ENCODE data around the gene SIPA1. TPM values are rescaled to one million over a fixed set of nuclear protein-coding genes. Genes with fewer than 3 reads are reported as not detected.
A peak's percentile ranks its signal among the peaks of the same experiment; 100 is the strongest.
"Not testable (repeated sequence)": the region's sequence is repeated elsewhere in the genome, so short reads cannot be mapped to it uniquely, and the experiment has no call there.

Gene SIPA1
- total RNA-seq, 1 donor from 2014 or later: 54.5 TPM

- no peak for DNase-seq (ENCODE audit: low spot score)
These were observed 17.9 kb downstream of the SIPA1 start for GRCh38 chr11:65655570-65656332.

GRCh38 chr11:65657426-65657825 lies 19.5 kb downstream of the SIPA1 start:
- DNase-seq (ENCODE audit: low spot score): no peak

GRCh38 chr11:65658174-65659021 lies 20.5 kb downstream of the SIPA1 start:
- no peak for DNase-seq (ENCODE audit: low spot score)

GRCh38 chr11:65660038-65660437 lies 22.1 kb downstream of the SIPA1 start:
- DNase-seq (ENCODE audit: low spot score): no peak

GRCh38 chr11:65660908-65661307 lies 23.0 kb downstream of the SIPA1 start:
- not testable (repeated sequence) for DNase-seq (ENCODE audit: low spot score)

GRCh38 chr11:65661599-65662246 lies 23.8 kb downstream of the SIPA1 start:
- no peak for DNase-seq (ENCODE audit: low spot score)

GRCh38 chr11:65662247-65662798 lies 24.4 kb downstream of the SIPA1 start:
- no peak for DNase-seq (ENCODE audit: low spot score)

- peak; percentile 98 for DNase-seq (ENCODE audit: low spot score)
These were observed 25.1 kb downstream of the SIPA1 start, which contains the start of gene RELA for GRCh38 chr11:65662799-65663638. Gene RELA, minus strand, starts transcription at chr11:65662916. Its CDS starts 84 bp downstream, at chr11:65662832.

- no peak for DNase-seq (ENCODE audit: low spot score)
These were observed 25.8 kb downstream of the SIPA1 start for GRCh38 chr11:65663639-65664200.

- DNase-seq (ENCODE audit: low spot score): no peak
These were observed 34.4 kb downstream of the SIPA1 start for GRCh38 chr11:65672180-65672860.

- DNase-seq (ENCODE audit: low spot score): no peak
These were observed 35.1 kb downstream of the SIPA1 start for GRCh38 chr11:65672982-65673381.

GRCh38 chr11:65680192-65680743 lies 42.4 kb downstream of the SIPA1 start:
- no peak for DNase-seq (ENCODE audit: low spot score)

- not testable (repeated sequence) for DNase-seq (ENCODE audit: low spot score)
These were observed 45.6 kb downstream of the SIPA1 start for GRCh38 chr11:65683480-65683879.

GRCh38 chr11:65685981-65686380 lies 48.1 kb downstream of the SIPA1 start:
- no peak for DNase-seq (ENCODE audit: low spot score)

GRCh38 chr11:65691847-65692246 lies 53.9 kb downstream of the SIPA1 start:
- not testable (repeated sequence) for DNase-seq (ENCODE audit: low spot score)

- no peak for DNase-seq (ENCODE audit: low spot score)
These were observed 54.5 kb downstream of the SIPA1 start for GRCh38 chr11:65692367-65692766.

GRCh38 chr11:65695459-65696241 lies 57.7 kb downstream of the SIPA1 start:
- no peak for DNase-seq (ENCODE audit: low spot score)

- DNase-seq (ENCODE audit: low spot score): no peak
These were observed 59.1 kb downstream of the SIPA1 start for GRCh38 chr11:65696802-65697552.
